ENCODE data around the gene RPL10. TPM values are rescaled to one million over a fixed set of nuclear protein-coding genes. Genes with fewer than 3 reads are reported as not detected.

Gene RPL10
- total RNA-seq, 1 experiment from 2014 or later: 3,447 TPM

GRCh38 chrX:154353172-154353843, 44.9 kb upstream of the RPL10 start:
- DNase-seq: peak in 1 of 2 experiments; percentile 6
- no peaks in the 10 kb centered on the region for H3K36me3 ChIP-seq (ENCODE audit: low read depth)
- ChIA-PET POLR2A (ENCODE audit: unreplicated experiment) (interaction anchor here (1.0 kb wide), 1 partner anchor 16 kb away, joined by 3 read pairs; no protein-coding TSS in a partner anchor), CTCF (no interaction called here)
- no peak overlapping the region for H3K4me2 ChIP-seq
- no TSS peak for BruUV-seq (replicated peaks)
- no peak overlapping the region for H3K27ac ChIP-seq
- peaks cover 5% of the 10 kb centered on the region; the same call in 1 of the 2 replicates for H3F3A ChIP-seq (ENCODE audit: insufficient read depth, low read depth)
- no peaks in the 10 kb centered on the region for H3K27me3 ChIP-seq (ENCODE audit: insufficient read depth, low read depth)
- intact Hi-C loops (cut with micrococcal nuclease; ENCODE audit: unreplicated experiment): no loop called here
- H3K4me1 ChIP-seq (replicated peaks; ENCODE audit: insufficient read depth): no peaks in the 10 kb centered on the region
- no peaks in the 10 kb centered on the region for H3K79me2 ChIP-seq (ENCODE audit: low read depth)
- 0 out of 2 replicates have a peak, but pooled peaks cover 10% of the 10 kb centered on the region for H4K20me1 ChIP-seq (ENCODE audit: insufficient read depth)
- H3K9me3 ChIP-seq (ENCODE audit: insufficient read depth, low read depth): no peaks in the 10 kb centered on the region
- no peak for TF ChIP-seq EZH2 (IDR thresholded peaks at IDR 0.05; ENCODE audit: low read depth)
- H3K4me3 ChIP-seq: no peak overlapping the region
- H2AFZ ChIP-seq: no peak overlapping the region
- no peaks in the 10 kb centered on the region for H3K9me2 ChIP-seq (ENCODE audit: insufficient read depth)

- no peaks in the 10 kb centered on the region for H3K27me3 ChIP-seq (ENCODE audit: insufficient read depth, low read depth)
- H3F3A ChIP-seq (ENCODE audit: insufficient read depth, low read depth): peaks cover 5% of the 10 kb centered on the region; the same call in 1 of the 2 replicates
- H4K20me1 ChIP-seq (ENCODE audit: insufficient read depth): 0 out of 2 replicates have a peak, but pooled peaks cover 10% of the 10 kb centered on the region
- no peak for TF ChIP-seq EZH2 (IDR thresholded peaks at IDR 0.05; ENCODE audit: low read depth)
- TF ChIP-seq, protein P1, sequence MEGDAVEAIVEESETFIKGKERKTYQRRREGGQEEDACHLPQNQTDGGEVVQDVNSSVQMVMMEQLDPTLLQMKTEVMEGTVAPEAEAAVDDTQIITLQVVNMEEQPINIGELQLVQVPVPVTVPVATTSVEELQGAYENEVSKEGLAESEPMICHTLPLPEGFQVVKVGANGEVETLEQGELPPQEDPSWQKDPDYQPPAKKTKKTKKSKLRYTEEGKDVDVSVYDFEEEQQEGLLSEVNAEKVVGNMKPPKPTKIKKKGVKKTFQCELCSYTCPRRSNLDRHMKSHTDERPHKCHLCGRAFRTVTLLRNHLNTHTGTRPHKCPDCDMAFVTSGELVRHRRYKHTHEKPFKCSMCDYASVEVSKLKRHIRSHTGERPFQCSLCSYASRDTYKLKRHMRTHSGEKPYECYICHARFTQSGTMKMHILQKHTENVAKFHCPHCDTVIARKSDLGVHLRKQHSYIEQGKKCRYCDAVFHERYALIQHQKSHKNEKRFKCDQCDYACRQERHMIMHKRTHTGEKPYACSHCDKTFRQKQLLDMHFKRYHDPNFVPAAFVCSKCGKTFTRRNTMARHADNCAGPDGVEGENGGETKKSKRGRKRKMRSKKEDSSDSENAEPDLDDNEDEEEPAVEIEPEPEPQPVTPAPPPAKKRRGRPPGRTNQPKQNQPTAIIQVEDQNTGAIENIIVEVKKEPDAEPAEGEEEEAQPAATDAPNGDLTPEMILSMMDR (conservative IDR thresholded peaks at IDR 0.05): no peak
- no peak overlapping the region for H3K4me3 ChIP-seq
- no peaks in the 10 kb centered on the region for H3K9me3 ChIP-seq (ENCODE audit: insufficient read depth, low read depth)
- CTCF ChIA-PET: no interaction called here
- H3K27ac ChIP-seq: no peak overlapping the region
- H3K79me2 ChIP-seq (ENCODE audit: low read depth): no peaks in the 10 kb centered on the region
- H2AFZ ChIP-seq: no peak overlapping the region
- intact Hi-C loops (cut with micrococcal nuclease; ENCODE audit: unreplicated experiment): no loop called here
- no peaks in the 10 kb centered on the region for H3K4me1 ChIP-seq (replicated peaks; ENCODE audit: insufficient read depth)
- DNase-seq: peak in 1 of 2 experiments; percentile 7
- POLR2A ChIA-PET (ENCODE audit: unreplicated experiment): interaction anchor here (1.0 kb wide), 1 partner anchor 16 kb away, joined by 3 read pairs; no protein-coding TSS in a partner anchor
- no peaks in the 10 kb centered on the region for H3K36me3 ChIP-seq (ENCODE audit: low read depth)
- H3K9me2 ChIP-seq (ENCODE audit: insufficient read depth): no peaks in the 10 kb centered on the region
- no peak overlapping the region for H3K4me2 ChIP-seq
- no TSS peak for BruUV-seq (replicated peaks)
Observed at GRCh38 chrX:154354013-154354412, 44.2 kb upstream of the RPL10 start.

GRCh38 chrX:154354516-154354915, 43.7 kb upstream of the RPL10 start:
- H3K9me3 ChIP-seq (ENCODE audit: insufficient read depth, low read depth): no peaks in the 10 kb centered on the region
- H4K20me1 ChIP-seq (ENCODE audit: insufficient read depth): 0 out of 2 replicates have a peak, but pooled peaks cover 10% of the 10 kb centered on the region
- DNase-seq: no peak
- no peak overlapping the region for H3K27ac ChIP-seq
- ChIA-PET CTCF (no interaction called here), POLR2A (ENCODE audit: unreplicated experiment) (no interaction called here)
- H3K4me1 ChIP-seq (replicated peaks; ENCODE audit: insufficient read depth): no peaks in the 10 kb centered on the region
- no peaks in the 10 kb centered on the region for H3K79me2 ChIP-seq (ENCODE audit: low read depth)
- no peak overlapping the region for H3K4me2 ChIP-seq
- no peaks in the 10 kb centered on the region for H3K9me2 ChIP-seq (ENCODE audit: insufficient read depth)
- H2AFZ ChIP-seq: no peak overlapping the region
- H3F3A ChIP-seq (ENCODE audit: insufficient read depth, low read depth): peaks cover 5% of the 10 kb centered on the region; the same call in 1 of the 2 replicates
- no peaks in the 10 kb centered on the region for H3K36me3 ChIP-seq (ENCODE audit: low read depth)
- H3K27me3 ChIP-seq (ENCODE audit: insufficient read depth, low read depth): no peaks in the 10 kb centered on the region
- no peak overlapping the region for H3K4me3 ChIP-seq
- TF ChIP-seq, protein P1 (conservative IDR thresholded peaks at IDR 0.05): no peak
- TF ChIP-seq EZH2 (IDR thresholded peaks at IDR 0.05; ENCODE audit: low read depth): no peak
- BruUV-seq (replicated peaks): no TSS peak
- intact Hi-C loops (cut with micrococcal nuclease; ENCODE audit: unreplicated experiment): no loop called here
